Activated CD4-positive, alpha-beta memory T cell treated with anti-CD3 and anti-CD28 coated beads for 36 hours (primary cell): ENCODE results near the gene PPFIBP2. TPM values are rescaled to one million over a fixed set of nuclear protein-coding genes. Genes with fewer than 3 reads are reported as not detected.

ENCODE experiments used
- CTCF ChIA-PET: fragments of 350-600 bp; sonication (Branson Sonifier 250); formaldehyde crosslinking; loops from one replicate; lab custom pipeline; 2021; ENCODE audit warnings: antibody characterized with exemption, inconsistent platforms; lab: Charles Lee
- POLR2A ChIA-PET: fragments of 350-600 bp; sonication (Branson Sonifier 250); formaldehyde crosslinking; loops from one replicate; lab custom pipeline; 2021; ENCODE audit warnings: antibody characterized with exemption; lab: Charles Lee
- DNase-seq: peaks from one replicate; pipeline ENCODE4 v3.0.0-alpha.2; 2020
- H3K27ac Mint-ChIP-seq: one replicate; pipeline ENCODE4 v1.8.0; 2021; ENCODE audit warnings: mixed read lengths
- H3K27me3 Mint-ChIP-seq: one replicate; pipeline ENCODE4 v1.8.0; 2021; ENCODE audit warnings: mixed read lengths
- H3K36me3 Mint-ChIP-seq: one replicate; pipeline ENCODE4 v1.8.0; 2021; ENCODE audit warnings: mixed read lengths
- H3K4me1 Mint-ChIP-seq: one replicate; pipeline ENCODE4 v1.8.0; 2021; ENCODE audit warnings: low read depth, mixed read lengths
- H3K4me3 Mint-ChIP-seq: one replicate; pipeline ENCODE4 v1.8.0; 2021; ENCODE audit warnings: mild to moderate bottlenecking, mixed read lengths
- H3K9me3 Mint-ChIP-seq: one replicate; pipeline ENCODE4 v1.8.0; 2021; ENCODE audit warnings: mixed read lengths
- intact Hi-C: fragments of 100-400 bp; cut with micrococcal nuclease; formaldehyde crosslinking; loops from one replicate; pipeline ENCODE4 v1.15.1; 2023
- total RNA-seq, 2 experiments: library from RNA; stranded (reverse); gene quantifications; one replicate each; pipeline ENCODE4 v1.2.3, GENCODE V29; 2021

Gene PPFIBP2
- total RNA-seq, 2 experiments from 2014 or later = 8.8 to 9.2 TPM

DNA sequence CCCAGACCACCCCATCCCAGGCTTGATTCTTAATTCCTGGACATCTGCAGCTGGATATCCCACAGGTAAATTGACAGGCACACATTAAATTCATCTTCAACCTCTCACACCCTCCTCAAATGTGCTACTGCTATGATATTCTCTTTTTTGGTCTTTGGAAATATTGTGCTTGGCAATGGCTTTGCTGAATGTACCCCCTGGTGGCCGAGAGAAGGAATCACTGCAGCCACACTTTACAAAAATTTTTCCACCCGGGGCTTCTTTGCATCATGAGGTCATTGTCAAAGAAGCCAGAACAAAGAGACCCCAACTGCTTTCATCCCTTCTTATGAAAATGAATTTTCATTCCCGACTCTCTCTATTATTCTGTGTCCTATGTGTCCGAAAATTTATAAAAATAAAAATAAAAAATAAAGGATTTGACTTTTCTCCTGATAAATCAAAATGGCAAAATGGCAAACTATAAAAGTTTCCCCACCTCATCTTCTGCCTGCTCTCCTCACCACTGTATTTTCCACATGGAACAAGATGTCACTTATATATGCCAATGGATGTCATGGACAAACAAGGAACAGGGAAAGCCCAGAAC lies 174.5 kb downstream of the PPFIBP2 start:
- intact Hi-C loops = loop anchor here (2.0 kb wide), 1 partner anchor 118 kb away; no protein-coding TSS in a partner anchor
- ChIA-PET CTCF (interaction anchor here (0.8 to 2.2 kb wide), 11 partner anchors 12 to 246 kb away, joined by 3 to 7 read pairs (median 4); partner anchors contain the start of gene CYB5R2), POLR2A (no interaction called here)
- Mint-ChIP-seq H3K9me3 (no peaks in the 10 kb centered on the region), H3K4me3 (no peak overlapping the region), H3K4me1 (peaks cover 8% of the 10 kb centered on the region), H3K36me3 (no peaks in the 10 kb centered on the region), H3K27me3 (peaks cover 38% of the 10 kb centered on the region), H3K27ac (no peak overlapping the region)
- no peak for DNase-seq

DNA sequence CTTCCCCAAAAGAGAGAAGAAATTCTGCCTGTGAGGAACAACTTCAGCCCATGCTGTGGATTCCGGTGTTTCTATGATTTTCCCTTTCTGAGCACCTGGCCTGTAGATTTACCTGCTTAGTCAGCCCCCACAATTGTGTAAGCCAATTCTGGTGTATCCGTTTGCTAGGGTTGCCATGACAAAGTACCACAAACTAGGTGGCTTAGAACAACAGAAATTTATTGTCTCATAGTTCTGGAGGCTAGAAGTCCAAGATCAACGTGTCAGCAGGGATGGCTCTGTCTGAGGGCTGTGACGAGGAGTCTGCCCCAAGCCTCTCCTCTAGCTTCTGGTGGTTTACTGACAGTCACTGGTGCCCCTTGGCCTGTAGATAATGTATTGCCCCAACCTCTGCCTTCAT lies 175.4 kb downstream of the PPFIBP2 start:
- DNase-seq = no peak
- H3K4me3 Mint-ChIP-seq = no peak overlapping the region
- ChIA-PET CTCF (interaction anchor here (0.7 to 1.9 kb wide), 6 partner anchors 21 to 591 kb away, joined by 3 to 12 read pairs (median 3); partner anchors contain the start of gene PPFIBP2), POLR2A (interaction anchor here (0.6 kb wide), 1 partner anchor 285 kb away, joined by 3 read pairs; no protein-coding TSS in a partner anchor)
- H3K9me3 Mint-ChIP-seq = no peaks in the 10 kb centered on the region
- no peaks in the 10 kb centered on the region for H3K36me3 Mint-ChIP-seq
- H3K27me3 Mint-ChIP-seq = peaks cover 47% of the 10 kb centered on the region
- no peak overlapping the region for H3K27ac Mint-ChIP-seq
- H3K4me1 Mint-ChIP-seq = peaks cover 8% of the 10 kb centered on the region
- intact Hi-C loops = loop anchor here (2.0 kb wide), 1 partner anchor 118 kb away; no protein-coding TSS in a partner anchor

DNA sequence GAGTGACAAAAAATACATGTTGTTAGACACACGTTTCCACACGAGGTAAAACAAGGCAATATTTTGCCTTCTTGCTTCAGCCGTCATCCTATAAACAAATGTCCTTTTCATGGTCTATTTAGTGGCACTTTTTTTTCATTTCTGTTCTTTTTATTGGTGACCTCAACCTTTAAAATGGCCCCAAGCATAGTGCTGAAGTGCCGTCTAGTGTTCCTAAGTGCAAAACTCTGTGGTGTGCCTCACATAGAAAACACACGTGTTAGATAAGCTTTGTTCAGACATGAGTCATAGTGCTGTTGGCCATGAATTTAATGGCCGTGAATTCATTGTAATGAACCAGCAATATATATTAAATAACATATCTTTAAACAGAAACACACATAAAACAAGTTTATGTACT lies 176.8 kb downstream of the PPFIBP2 start:
- ChIA-PET CTCF (interaction anchor here (1.0 to 2.3 kb wide), 5 partner anchors 25 to 284 kb away, joined by 3 to 13 read pairs (median 5); partner anchors contain the start of gene PPFIBP2), POLR2A (no interaction called here)
- Mint-ChIP-seq H3K4me1 (peaks cover 8% of the 10 kb centered on the region), H3K4me3 (no peak overlapping the region), H3K9me3 (no peaks in the 10 kb centered on the region), H3K27me3 (peaks cover 44% of the 10 kb centered on the region), H3K27ac (no peak overlapping the region), H3K36me3 (no peaks in the 10 kb centered on the region)
- DNase-seq = no peak
- intact Hi-C loops = loop anchor here (5.0 to 10.0 kb wide), 2 partner anchors 338 to 956 kb away; no protein-coding TSS in a partner anchor

GRCh38 chr11:7691759-7692350 lies 178.1 kb downstream of the PPFIBP2 start:
- Mint-ChIP-seq H3K9me3 (no peaks in the 10 kb centered on the region), H3K4me1 (peaks cover 8% of the 10 kb centered on the region), H3K27me3 (peaks cover 41% of the 10 kb centered on the region), H3K36me3 (no peaks in the 10 kb centered on the region), H3K4me3 (no peak overlapping the region), H3K27ac (no peak overlapping the region)
- no peak for DNase-seq
- intact Hi-C loops = loop anchor here (5.0 to 10.0 kb wide), 2 partner anchors 340 to 957 kb away; no protein-coding TSS in a partner anchor
- ChIA-PET CTCF (interaction anchor here (1.0 to 2.3 kb wide), 6 partner anchors 10 to 262 kb away, joined by 3 to 13 read pairs (median 4); no protein-coding TSS in a partner anchor), POLR2A (no interaction called here)

DNA sequence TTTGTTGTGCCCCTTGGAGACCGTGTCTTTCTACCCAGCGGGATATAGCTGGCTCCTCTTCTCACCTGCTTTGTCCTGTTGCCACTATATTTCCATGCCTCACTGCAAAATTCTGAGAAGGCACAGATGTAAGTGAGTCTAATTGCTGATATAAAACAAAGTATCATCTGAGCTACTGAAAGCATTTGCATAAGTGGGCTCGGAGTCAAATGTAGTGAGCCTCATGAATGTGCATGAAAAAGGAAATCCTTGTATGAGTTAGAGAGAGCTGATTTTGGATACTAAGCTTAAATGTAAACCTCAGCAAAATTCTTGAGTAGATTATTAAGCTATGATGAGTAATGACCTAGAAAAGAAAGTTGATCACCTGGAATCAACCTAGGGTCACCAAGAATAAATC lies 178.6 kb downstream of the PPFIBP2 start:
- Mint-ChIP-seq H3K9me3 (no peaks in the 10 kb centered on the region), H3K4me3 (no peak overlapping the region), H3K36me3 (no peaks in the 10 kb centered on the region), H3K27me3 (peaks cover 41% of the 10 kb centered on the region), H3K4me1 (peaks cover 8% of the 10 kb centered on the region), H3K27ac (no peak overlapping the region)
- ChIA-PET POLR2A (no interaction called here), CTCF (interaction anchor here (1.3 to 2.3 kb wide), 3 partner anchors 22 to 180 kb away, joined by 3 to 13 read pairs (median 6); no protein-coding TSS in a partner anchor)
- intact Hi-C loops = loop anchor here (5.0 to 10.0 kb wide), 2 partner anchors 340 to 958 kb away; no protein-coding TSS in a partner anchor
- no peak for DNase-seq

DNA sequence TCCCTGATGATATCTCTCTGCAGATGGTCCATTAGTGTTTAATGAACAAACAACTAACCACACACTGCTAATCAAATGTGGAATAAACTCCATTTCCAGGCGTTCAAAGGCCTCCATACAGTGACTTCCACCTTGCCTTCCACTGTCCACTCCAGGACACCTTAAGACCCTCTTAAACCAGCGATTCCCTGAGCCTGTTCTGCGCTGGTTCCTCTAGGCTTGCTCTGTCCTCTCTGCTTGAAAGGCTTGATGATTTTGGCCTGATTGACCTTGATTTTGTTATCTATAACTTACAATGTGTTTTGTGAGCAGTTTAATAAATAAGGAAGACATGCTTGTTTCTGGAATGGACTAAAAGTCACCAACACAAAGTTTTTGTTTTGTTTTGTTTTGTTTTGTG lies 180.4 kb downstream of the PPFIBP2 start:
- ChIA-PET CTCF (interaction anchor here (0.6 to 2.4 kb wide), 10 partner anchors 9 to 596 kb away, joined by 3 to 23 read pairs (median 4); partner anchors contain the start of gene PPFIBP2), POLR2A (no interaction called here)
- Mint-ChIP-seq H3K9me3 (no peaks in the 10 kb centered on the region), H3K4me3 (no peak overlapping the region), H3K27me3 (peaks cover 37% of the 10 kb centered on the region), H3K36me3 (no peaks in the 10 kb centered on the region), H3K27ac (no peak overlapping the region), H3K4me1 (peaks cover 8% of the 10 kb centered on the region)
- intact Hi-C loops = loop anchor here (2.0 to 10.0 kb wide), 6 partner anchors 29 to 959 kb away; partner anchors contain the start of gene PPFIBP2
- DNase-seq = no peak

DNA sequence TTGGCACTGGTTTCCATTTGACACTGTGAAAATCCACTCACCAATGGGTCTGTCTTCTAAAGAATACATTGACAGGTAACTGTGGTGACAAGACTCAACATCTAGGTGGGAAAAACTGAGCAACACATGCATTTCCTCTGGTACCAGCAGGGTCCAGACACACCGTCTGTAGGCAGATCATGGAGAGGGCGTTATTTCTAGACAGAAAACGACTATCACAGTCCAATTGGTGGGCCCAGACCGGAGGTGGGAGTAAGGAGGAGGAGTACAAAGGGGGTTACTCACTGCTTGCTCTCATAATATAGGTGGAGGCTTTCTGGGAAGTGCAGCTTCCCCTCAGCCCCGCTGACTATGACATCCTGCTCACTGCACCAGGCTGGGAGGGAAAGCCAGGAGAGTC lies 182.6 kb downstream of the PPFIBP2 start:
- Mint-ChIP-seq H3K36me3 (no peaks in the 10 kb centered on the region), H3K4me1 (peaks cover 5% of the 10 kb centered on the region), H3K4me3 (no peak overlapping the region), H3K9me3 (no peaks in the 10 kb centered on the region), H3K27me3 (peaks cover 25% of the 10 kb centered on the region), H3K27ac (no peak overlapping the region)
- POLR2A ChIA-PET = no interaction called here
- intact Hi-C loops = loop anchor here (10.0 kb wide), 1 partner anchor 962 kb away; no protein-coding TSS in a partner anchor
- DNase-seq = peak; percentile 21
- CTCF ChIA-PET = interaction anchor here (1.5 to 2.4 kb wide), 2 partner anchors 125 to 184 kb away, joined by 5 to 23 read pairs; partner anchors contain the start of gene PPFIBP2

Other genes starting within 250 kb of the PPFIBP2 start
- not detected for gene OLFML1, start 28.5 kb upstream of the PPFIBP2 start, total RNA-seq
- 1 to 10 TPM; 4.4 to 4.7 TPM for gene CYB5R2, start 159.5 kb downstream of the PPFIBP2 start, total RNA-seq
- gene OVCH2, start 192.5 kb downstream of the PPFIBP2 start, total RNA-seq = not detected